Sigmoid colon (tissue), 7 donors: ENCODE results near the gene PSMA4. TPM values are rescaled to one million over a fixed set of nuclear protein-coding genes. Genes with fewer than 3 reads are reported as not detected.

Experiments
- DNase-seq: peaks from one replicate; pipeline ENCODE4 v3.0.0-alpha.2; 2019
- H3K27ac ChIP-seq, 4 donors: fragments of 200-600 bp; sonication (generic); one replicate each; pipeline ENCODE4 v1.5.1; 2016 to 2019; ENCODE audit warnings: mild to moderate bottlenecking in 1 of 4
- H3K27me3 ChIP-seq, 3 donors: fragments of 200-600 bp; sonication (generic); one replicate each; pipeline ENCODE4 v1.5.1; 2019; ENCODE audit warnings: mild to moderate bottlenecking in 1 of 3
- H3K36me3 ChIP-seq, 4 donors: fragments of 200-600 bp; sonication (generic); one replicate each; pipeline ENCODE4 v1.5.1; 2016 to 2019
- H3K4me1 ChIP-seq, 4 donors: fragments of 200-600 bp; sonication (generic); one replicate each; pipeline ENCODE4 v1.5.1; 2017 to 2019
- H3K4me3 ChIP-seq, 4 donors: fragments of 200-600 bp; sonication (generic); one replicate each; pipeline ENCODE4 v1.5.1; 2017 to 2019; ENCODE audit warnings: mild to moderate bottlenecking in 2 of 4, moderate library complexity in 1 of 4
- H3K9me3 ChIP-seq, 4 donors: fragments of 200-600 bp in 3 of 4; sonication (generic) in 3 of 4; one replicate each; pipeline versions ENCODE4 v1.5.1 to v1.6.1; 2013 to 2019
- CTCF ChIP-seq, 4 experiments: fragments of 450-650 bp in 3 of 4; fragments of 200-600 bp in 1 of 4; IDR thresholded peaks; one replicate each; pipeline ENCODE4 v1.5.1; 2016 to 2019; ENCODE audit warnings: antibody characterized with exemption in 4 of 4, mild to moderate bottlenecking in 3 of 4, moderate library complexity in 2 of 4
- EP300 ChIP-seq, 4 donors: sonication (generic); formaldehyde crosslinking; IDR thresholded peaks; one replicate each; pipeline ENCODE4 v1.6.1; 2017; ENCODE audit warnings: antibody characterized with exemption in 4 of 4
- POLR2A ChIP-seq, 2 donors: fragments of 450-650 bp; IDR thresholded peaks; one replicate each; pipeline ENCODE4 v1.6.1; 2016; ENCODE audit warnings: antibody characterized with exemption in 2 of 2, mild to moderate bottlenecking in 2 of 2, moderate library complexity in 2 of 2
- POLR2AphosphoS5 ChIP-seq, 4 donors: sonication (generic); formaldehyde crosslinking; IDR thresholded peaks; one replicate each; pipeline ENCODE4 v1.6.1; 2017; ENCODE audit warnings: antibody characterized with exemption in 4 of 4
- WGBS, 2 donors: extraction: QIAGEN DNeasy Blood & Tissue Kit; methylation state at CpG; one replicate each; pipeline ENCODE4 v1.1.7; 2013; 5-methylcytosine and 5-hydroxymethylcytosine counted together
- intact Hi-C: fragments of 100-400 bp; cut with DNase I; formaldehyde crosslinking; loops from one replicate; pipeline ENCODE4 v1.15.1; 2023
- polyA plus RNA-seq, 3 donors: library from polyadenylated mRNA; stranded (reverse); fragments of 200-250 nt; gene quantifications; one replicate each; pipeline ENCODE4 v1.2.3, GENCODE V29; 2013
- total RNA-seq, 4 donors: library from RNA; depleted of rRNA; stranded (reverse); fragments of >200 nt; gene quantifications; one replicate each; pipeline ENCODE4 v1.1.0, GENCODE V29; 2016
- donor health status: healthy with polysubstance abuse.
- donor health status: Bipolar disorder and iron deficiency.
- donor health status: healthy.

Gene PSMA4
- total RNA-seq (100 to 1,000 TPM in 3 of 4 donors, 10 to 100 TPM in 1; 90.8 to 173 (median 157) TPM), polyA plus RNA-seq (100 to 1,000 TPM; 249 to 390 (median 269) TPM)

DNA sequence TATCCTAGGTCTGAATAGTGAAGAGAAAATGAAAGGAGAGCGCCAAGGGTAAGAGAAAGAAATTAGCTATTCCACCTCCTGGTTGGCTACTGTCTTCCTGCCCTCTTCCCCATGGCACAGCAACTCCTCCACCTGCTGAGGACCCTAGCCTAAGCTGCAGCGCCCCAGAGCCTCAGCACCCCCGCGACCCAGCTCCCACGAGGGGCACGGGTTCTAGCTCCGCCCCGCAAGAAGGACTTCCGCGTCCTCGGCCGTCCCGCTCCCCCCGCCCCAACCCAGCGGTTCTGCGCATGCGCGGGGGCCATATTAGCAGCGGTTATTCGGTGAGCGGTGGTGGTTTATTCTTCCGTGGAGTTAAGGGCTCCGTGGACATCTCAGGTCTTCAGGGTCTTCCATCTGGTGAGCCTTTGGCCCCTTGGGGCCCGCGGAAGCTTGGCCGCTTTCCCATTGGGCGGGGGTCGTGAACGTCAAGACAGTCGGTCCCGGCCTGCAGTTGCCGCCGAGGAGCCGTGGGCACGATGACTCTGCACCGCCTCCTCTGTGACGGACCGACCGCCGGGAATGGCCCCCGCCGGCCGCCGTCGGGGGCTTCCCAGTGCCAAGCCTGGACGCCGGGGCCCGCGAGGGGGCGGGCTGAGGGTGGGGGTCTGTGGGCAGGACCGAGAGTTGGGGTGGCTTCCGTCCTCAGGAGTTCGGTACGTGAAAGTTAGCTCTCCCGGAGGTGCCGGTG is at the start of gene PSMA4:
PSMA4 (plus strand) TSS at position 304 of the 730 bp plus-strand sequence. CDS start 1,484 bp downstream, outside the sequence.
- peaks cover 1 to 34% (median 12%) of the 10 kb centered on the region in 4 donors for H3K36me3 ChIP-seq
- peaks cover 0 to 29% (median 16%) of the 10 kb centered on the region in 4 donors for H3K4me1 ChIP-seq
- peak within 1 kb of the TSS; percentile 73 to 88 (median 78) for H3K4me3 ChIP-seq
- DNase-seq: peak; percentile 96
- intact Hi-C loops: loop anchor here (2.0 kb wide), 2 partner anchors 24 to 34 kb away; partner anchors contain the start of genes CHRNA5 and HYKK
- TF ChIP-seq CTCF (IDR thresholded peaks at IDR 0.05): peak in 2 of 4 experiments; percentile 33 to 44
- peak; percentile 75 to 90 for TF ChIP-seq POLR2A (IDR thresholded peaks at IDR 0.05)
- TF ChIP-seq POLR2AphosphoS5 (IDR thresholded peaks at IDR 0.05): peak; percentile 80 to 93 (median 92)
- TF ChIP-seq EP300 (IDR thresholded peaks at IDR 0.05): no peak
- WGBS, 2 donors: 0% methylated on average over 56 of the region's 56 CpGs
- no peaks in the 10 kb centered on the region for H3K27me3 ChIP-seq
- no peaks in the 10 kb centered on the region for H3K9me3 ChIP-seq
- H3K27ac ChIP-seq: peak within 1 kb of the TSS; percentile 94 to 97 (median 96)

GRCh38 chr15:78492872-78493271 is 47.4 kb upstream of the PSMA4 start:
- TF ChIP-seq CTCF (IDR thresholded peaks at IDR 0.05) (no peak), POLR2A (IDR thresholded peaks at IDR 0.05) (no peak), POLR2AphosphoS5 (IDR thresholded peaks at IDR 0.05) (no peak), EP300 (IDR thresholded peaks at IDR 0.05) (no peak)
- DNase-seq: no peak
- H3K4me3 ChIP-seq: no peak overlapping the region
- H3K36me3 ChIP-seq: peaks cover 8 to 100% (median 35%) of the 10 kb centered on the region in 4 donors
- H3K27me3 ChIP-seq: no peaks in the 10 kb centered on the region
- no peak overlapping the region for H3K27ac ChIP-seq
- H3K9me3 ChIP-seq: no peaks in the 10 kb centered on the region
- intact Hi-C loops: no loop called here
- no peaks in the 10 kb centered on the region for H3K4me1 ChIP-seq
- 85 to 92% methylated on average over 1 of the region's 1 CpG for WGBS, 2 donors

GRCh38 chr15:78501857-78502256 is 38.4 kb upstream of the PSMA4 start:
- peaks cover 0 to 47% (median 8%) of the 10 kb centered on the region in 4 donors for H3K36me3 ChIP-seq
- H3K4me1 ChIP-seq: peaks cover 0 to 3% (median 0%) of the 10 kb centered on the region in 4 donors
- no peaks in the 10 kb centered on the region for H3K9me3 ChIP-seq
- DNase-seq: no peak
- H3K4me3 ChIP-seq: no peak overlapping the region
- no peak for TF ChIP-seq POLR2A (IDR thresholded peaks at IDR 0.05)
- TF ChIP-seq CTCF (IDR thresholded peaks at IDR 0.05): no peak
- no peak for TF ChIP-seq POLR2AphosphoS5 (IDR thresholded peaks at IDR 0.05)
- no peak for TF ChIP-seq EP300 (IDR thresholded peaks at IDR 0.05)
- H3K27me3 ChIP-seq: no peaks in the 10 kb centered on the region
- H3K27ac ChIP-seq: no peak overlapping the region
- WGBS, 2 donors: 97 to 98% methylated on average over 4 of the region's 4 CpGs
- intact Hi-C loops: no loop called here

GRCh38 chr15:78502641-78503040 is 37.6 kb upstream of the PSMA4 start:
- H3K4me3 ChIP-seq: no peak overlapping the region
- no peak for DNase-seq
- no peak for TF ChIP-seq EP300 (IDR thresholded peaks at IDR 0.05)
- no peak for TF ChIP-seq POLR2A (IDR thresholded peaks at IDR 0.05)
- no peak for TF ChIP-seq POLR2AphosphoS5 (IDR thresholded peaks at IDR 0.05)
- TF ChIP-seq CTCF (IDR thresholded peaks at IDR 0.05): no peak
- no peak overlapping the region for H3K27ac ChIP-seq
- H3K27me3 ChIP-seq: no peaks in the 10 kb centered on the region
- H3K9me3 ChIP-seq: no peaks in the 10 kb centered on the region
- intact Hi-C loops: no loop called here
- peaks cover 0 to 39% (median 7%) of the 10 kb centered on the region in 4 donors for H3K36me3 ChIP-seq
- 96 to 98% methylated on average over 2 of the region's 2 CpGs for WGBS, 2 donors
- peaks cover 0 to 5% (median 0%) of the 10 kb centered on the region in 4 donors for H3K4me1 ChIP-seq
